Measurements from ENCODE around the gene BRD7.

- TF ChIP-seq CTCF (IDR thresholded peaks at IDR 0.05; ENCODE audit: poor library complexity) (no peak), EZH2 (IDR thresholded peaks at IDR 0.05; ENCODE audit: borderline replicate concordance) (no peak)
These were observed 17.4 kb upstream of the BRD7 start for GRCh38 chr16:50386139-50386538.
